Keratinocyte (primary cell): ENCODE results near the gene BPIFA1. TPM values are rescaled to one million over a fixed set of nuclear protein-coding genes. Genes with fewer than 3 reads are reported as not detected.

Experiments used
- DNase-seq: peaks from one replicate; pipeline ENCODE4 v3.0.0-alpha.2; 2011; ENCODE audit warnings: low read depth, missing footprints, low spot score
- FAIRE-seq: peaks from 2 replicates; lab custom pipeline; 2011; peaks lifted over from hg19 to GRCh38; lab: Jason Lieb, UNC
- H2AFZ ChIP-seq: 2 replicates; pipeline ENCODE4 v1.6.0; 2012; ENCODE audit warnings: low read length, control low read depth, inconsistent platforms; ENCODE audit not compliant: control insufficient read depth
- H3K27ac ChIP-seq: 2 replicates; pipeline ENCODE4 v1.5.1; 2011; ENCODE audit warnings: low read length; ENCODE audit not compliant: control insufficient read depth, insufficient read depth
- H3K27me3 ChIP-seq: 3 replicates; pipeline ENCODE4 v1.6.0; 2011; ENCODE audit warnings: low read length; ENCODE audit not compliant: control insufficient read depth, insufficient read depth; ENCODE audit errors: extremely low read depth
- H3K36me3 ChIP-seq, 2 experiments: 2 replicates in 1 of 2; 3 replicates in 1 of 2; pipeline ENCODE4 v1.5.1; 2011; ENCODE audit warnings: low read length in 2 of 2, mild to moderate bottlenecking in 1 of 2; ENCODE audit not compliant: control insufficient read depth in 2 of 2, insufficient read depth in 2 of 2; ENCODE audit errors: extremely low read depth in 1 of 2
- H3K4me1 ChIP-seq: 3 replicates; pipeline ENCODE4 v1.5.1; 2011; ENCODE audit warnings: low read length; ENCODE audit not compliant: control insufficient read depth, insufficient read depth; ENCODE audit errors: extremely low read depth
- H3K4me2 ChIP-seq: 3 replicates; pipeline ENCODE4 v1.6.0; 2011; ENCODE audit warnings: low read depth, low read length; ENCODE audit not compliant: control insufficient read depth, insufficient read depth; ENCODE audit errors: extremely low read depth
- H3K4me3 ChIP-seq, 3 experiments: fragments of 200-600 bp in 1 of 3; sonication (generic) in 1 of 3; 2 replicates in 2 of 3; 3 replicates in 1 of 3; pipeline ENCODE4 v1.5.1; 2011 to 2016; ENCODE audit warnings: low read length in 3 of 3, mild to moderate bottlenecking in 3 of 3, control low read depth in 2 of 3, inconsistent platforms in 1 of 3, low read depth in 1 of 3, mixed read lengths in 1 of 3, mixed run types in 1 of 3, moderate library complexity in 1 of 3; ENCODE audit not compliant: control insufficient read depth in 2 of 3, insufficient read depth in 2 of 3; ENCODE audit errors: extremely low read depth in 1 of 3
- H3K79me2 ChIP-seq: 2 replicates; pipeline ENCODE4 v1.6.0; 2012; ENCODE audit warnings: low read length; ENCODE audit not compliant: control insufficient read depth, insufficient read depth
- H3K9ac ChIP-seq: 3 replicates; pipeline ENCODE4 v1.6.0; 2011; ENCODE audit warnings: low read length; ENCODE audit not compliant: control insufficient read depth, insufficient read depth; ENCODE audit errors: extremely low read depth
- H3K9me1 ChIP-seq: 3 replicates; pipeline ENCODE4 v1.6.0; 2011; ENCODE audit warnings: low read length; ENCODE audit not compliant: control insufficient read depth, insufficient read depth; ENCODE audit errors: extremely low read depth
- H3K9me3 ChIP-seq: 2 replicates; pipeline ENCODE4 v1.5.1; 2012; ENCODE audit warnings: low read depth, low read length; ENCODE audit not compliant: control insufficient read depth
- H4K20me1 ChIP-seq: 3 replicates; pipeline ENCODE4 v1.6.0; 2011; ENCODE audit warnings: low read length; ENCODE audit not compliant: control insufficient read depth, insufficient read depth; ENCODE audit errors: extremely low read depth
- CTCF ChIP-seq, 3 experiments: IDR thresholded peaks in 1 of 3; conservative IDR thresholded peaks in 1 of 3; optimal IDR thresholded peaks in 1 of 3; 2 replicates in 2 of 3; 3 replicates in 1 of 3; pipeline versions ENCODE3 to v1.5.1; 2011; ENCODE audit warnings: low read length in 3 of 3, mild to moderate bottlenecking in 3 of 3, moderate library complexity in 2 of 3, control low read depth in 1 of 3, inconsistent platforms in 1 of 3; ENCODE audit not compliant: insufficient read depth in 2 of 3; ENCODE audit errors: extremely low read depth in 1 of 3
- EZH2 ChIP-seq: IDR thresholded peaks from one replicate; pipeline ENCODE4 v1.6.1; 2012; ENCODE audit warnings: inconsistent platforms, mild to moderate bottlenecking, low read length, moderate library complexity
- dilution Hi-C: fragments of 300-500 bp; cut with MboI; formaldehyde crosslinking; loops from one replicate; pipeline ENCODE4 v1.7.0; 2020; ENCODE audit warnings: low sequenced_read_pairs; ENCODE audit not compliant: extremely low pct_ligation_motif_present
- polyA plus RNA-seq, 5 experiments: library from polyadenylated mRNA; depleted of rRNA in 3 of 5; stranded (reverse) in 3 of 5; stranded (forward) in 1 of 5; unstranded in 1 of 5; fragments of >200 nt; gene quantifications; 1 replicate in 1 of 5; 2 replicates in 3 of 5; 3 replicates in 1 of 5; pipeline versions ENCODE4 v1.2.1 to v1.2.3, GENCODE V29; 2011 to 2012; ENCODE audit warnings: missing spikeins in 2 of 5, low read depth in 1 of 5, low replicate concordance in 1 of 5

Gene BPIFA1
- polyA plus RNA-seq, 1 donor (not counting 4 experiments of a cell fraction or from before 2014, with no cell fraction given) = not detected

- no peaks in the 10 kb centered on the region for H3K27me3 ChIP-seq
- no peaks in the 10 kb centered on the region for H3K36me3 ChIP-seq
- no peak for TF ChIP-seq CTCF (optimal IDR thresholded peaks at IDR 0.05 in 1 of 3, IDR thresholded peaks at IDR 0.05 in 1 of 3, conservative IDR thresholded peaks at IDR 0.05 in 1 of 3; ENCODE audit: extremely low read depth in 1 of 3, insufficient read depth in 2 of 3, low read length in 3 of 3)
- no peak for TF ChIP-seq EZH2
- no peaks in the 10 kb centered on the region for H3K79me2 ChIP-seq
- no peaks in the 10 kb centered on the region for H3K9me3 ChIP-seq
- no peak overlapping the region for H3K9ac ChIP-seq
- DNase-seq (no peak), FAIRE-seq (no peak)
- dilution Hi-C loops = no loop called here
- no peak overlapping the region for H3K4me3 ChIP-seq
- no peak overlapping the region for H3K4me2 ChIP-seq
- no peaks in the 10 kb centered on the region for H3K4me1 ChIP-seq
- H3K9me1 ChIP-seq = no peaks in the 10 kb centered on the region
- H4K20me1 ChIP-seq = no peaks in the 10 kb centered on the region
- H3K27ac ChIP-seq = no peak overlapping the region
- H2AFZ ChIP-seq = no peak overlapping the region
Measured at GRCh38 chr20:33231237-33231636, 4.6 kb upstream of the BPIFA1 start.

- no peaks in the 10 kb centered on the region for H3K9me1 ChIP-seq
- no peaks in the 10 kb centered on the region for H3K9me3 ChIP-seq
- no peaks in the 10 kb centered on the region for H3K79me2 ChIP-seq
- H3K36me3 ChIP-seq = no peaks in the 10 kb centered on the region
- no peak for FAIRE-seq
- no peak overlapping the region for H3K4me3 ChIP-seq
- TF ChIP-seq CTCF (optimal IDR thresholded peaks at IDR 0.05 in 1 of 3, IDR thresholded peaks at IDR 0.05 in 1 of 3, conservative IDR thresholded peaks at IDR 0.05 in 1 of 3; ENCODE audit: extremely low read depth in 1 of 3, insufficient read depth in 2 of 3, low read length in 3 of 3) = no peak
- no peak for TF ChIP-seq EZH2
- no peaks in the 10 kb centered on the region for H3K4me1 ChIP-seq
- no peak overlapping the region for H3K9ac ChIP-seq
- no peak overlapping the region for H3K4me2 ChIP-seq
- no peak overlapping the region for H3K27ac ChIP-seq
- H3K27me3 ChIP-seq = peaks cover 3% of the 10 kb centered on the region
- dilution Hi-C loops = no loop called here
- H2AFZ ChIP-seq = no peak overlapping the region
- no peak for DNase-seq
- no peaks in the 10 kb centered on the region for H4K20me1 ChIP-seq
Measured at GRCh38 chr20:33232486-33233072, 3.2 kb upstream of the BPIFA1 start.
